GM04503 (cell line): ENCODE data around the gene UBLCP1.
"Not testable (repeated sequence)": the region's sequence is repeated elsewhere in the genome, so short reads cannot be mapped to it uniquely, and the experiment has no call there.

Source experiments
- DNase-seq: peaks from one replicate; pipeline ENCODE4 v3.0.0-alpha.2; 2012; ENCODE audit warnings: low read depth

Gene UBLCP1

GRCh38 chr5:159252195-159252594 is 10.9 kb upstream of the UBLCP1 start:
- no peak for DNase-seq

DNA sequence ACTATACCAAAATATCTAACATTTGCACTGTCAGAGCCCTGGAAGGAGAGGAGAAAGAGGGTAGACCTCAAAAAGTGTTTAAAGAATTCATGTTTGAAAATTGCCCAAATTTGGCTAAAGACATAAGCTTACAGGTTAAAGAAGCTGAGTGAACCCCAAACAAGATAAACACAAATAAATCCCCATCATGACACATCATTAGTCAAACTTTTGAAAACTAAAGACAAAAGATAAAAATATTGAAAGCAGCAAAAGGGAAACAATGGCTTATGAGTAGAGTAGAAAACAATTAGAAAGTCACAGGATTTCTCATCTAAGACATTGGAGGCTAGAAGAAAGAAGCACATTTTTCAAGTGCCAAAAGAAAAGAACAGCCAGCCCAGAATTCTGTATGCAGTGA is 6.1 kb upstream of the UBLCP1 start:
- DNase-seq: no peak

GRCh38 chr5:159257629-159258283 is 5.3 kb upstream of the UBLCP1 start:
- no peak for DNase-seq

- no peak for DNase-seq
These were observed 4.7 kb upstream of the UBLCP1 start for GRCh38 chr5:159258361-159258760.

DNA sequence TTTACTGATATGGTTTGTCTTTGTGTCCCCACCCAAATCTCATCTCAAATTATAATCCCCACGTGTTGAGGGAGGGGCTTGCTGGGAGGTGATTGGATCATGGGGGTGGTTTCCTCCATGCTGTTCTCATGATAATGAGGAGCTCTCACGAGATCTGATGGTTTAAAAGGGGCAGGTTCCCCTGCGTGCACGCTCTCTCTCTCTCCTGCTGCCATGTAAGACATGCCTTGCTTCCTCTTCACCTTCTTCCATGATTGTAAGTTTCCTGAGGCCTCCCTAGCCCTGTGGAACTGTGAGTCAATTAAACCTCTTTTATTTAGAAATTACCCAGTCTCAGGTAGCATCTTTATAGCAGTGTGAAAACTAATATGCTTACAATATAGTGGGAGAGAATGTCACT is 2.9 kb upstream of the UBLCP1 start:
- not testable (repeated sequence) for DNase-seq

DNA sequence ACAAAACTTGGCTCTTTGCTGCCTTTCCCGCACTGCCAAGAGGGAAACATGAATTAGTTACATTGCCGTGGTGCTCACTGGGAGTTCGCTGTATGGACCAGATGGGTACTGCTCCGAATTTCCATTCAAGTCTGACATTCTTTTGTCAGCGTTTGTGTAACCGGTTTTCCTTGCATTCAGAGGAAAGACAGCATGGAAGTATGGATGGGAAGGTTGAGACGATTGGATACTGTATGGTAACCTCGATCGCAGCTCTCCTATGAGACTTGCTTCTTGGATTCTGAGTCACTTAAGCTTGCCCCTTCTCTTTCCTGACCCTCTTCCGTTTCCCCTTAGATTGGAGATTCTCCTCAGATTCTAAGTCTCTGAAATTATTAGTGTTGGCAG is 625 bp upstream of the UBLCP1 start:
- DNase-seq: no peak

DNA sequence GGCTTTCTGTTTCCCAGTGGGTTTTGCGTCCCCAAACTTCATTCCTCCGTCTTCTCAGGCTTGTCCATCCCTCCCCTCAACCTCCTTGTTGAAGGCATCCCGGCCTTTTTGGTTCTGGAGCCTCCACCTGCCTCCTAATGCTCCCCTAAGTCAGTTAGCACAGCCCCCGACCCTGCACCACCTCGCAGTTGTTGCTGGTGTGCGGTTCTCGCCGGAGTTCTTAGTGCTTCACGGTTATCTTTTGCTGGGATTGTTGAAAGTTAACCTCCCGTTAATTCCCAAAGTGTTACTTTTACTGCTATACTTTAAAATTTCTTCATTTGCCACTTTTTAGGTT is 447 bp downstream of the UBLCP1 start:
- no peak for DNase-seq

DNA sequence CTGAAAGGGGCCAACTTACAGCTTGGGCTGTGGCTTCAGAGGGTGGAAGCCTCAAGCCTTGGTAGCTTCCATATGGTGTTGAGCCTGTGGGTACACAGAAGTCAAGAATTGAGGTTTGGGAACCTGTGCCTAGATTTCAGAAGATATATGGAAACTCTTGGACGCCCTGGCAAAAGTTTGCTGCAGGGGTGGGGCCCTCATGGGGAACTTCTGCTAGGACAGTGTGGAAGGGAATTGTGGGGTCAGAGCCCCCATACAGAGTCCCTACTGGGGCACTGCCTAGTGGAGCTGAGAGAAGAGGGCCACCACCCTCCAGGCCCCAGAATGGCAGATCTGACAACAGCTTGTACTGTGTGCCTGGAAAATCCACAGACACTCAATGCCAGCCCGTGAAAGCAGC is 3.7 kb downstream of the UBLCP1 start:
- not testable (repeated sequence) for DNase-seq

GRCh38 chr5:159269723-159270122 is 6.6 kb downstream of the UBLCP1 start:
- DNase-seq: no peak

- DNase-seq: no peak
These were observed 10.8 kb downstream of the UBLCP1 start for GRCh38 chr5:159273923-159274322.

DNA sequence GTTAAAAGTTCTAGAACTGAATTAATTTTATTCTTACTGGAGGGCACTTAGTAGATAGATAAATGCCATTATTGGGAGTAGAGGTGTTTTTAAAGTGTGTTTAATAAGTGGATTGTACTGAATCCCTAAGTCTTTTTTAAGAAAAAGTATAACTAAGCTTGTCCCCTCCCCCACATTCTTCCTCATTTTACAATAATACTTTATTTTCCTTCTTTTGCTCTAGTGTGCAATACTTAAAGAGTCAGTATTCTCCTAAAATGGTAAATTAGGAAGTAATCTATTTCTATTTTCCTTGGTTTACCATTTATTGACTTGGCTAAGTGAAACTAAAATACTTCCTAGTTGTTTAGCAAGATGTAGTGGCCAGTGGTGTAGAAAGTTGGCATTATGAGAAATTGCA is 11.6 kb downstream of the UBLCP1 start:
- DNase-seq: no peak

- DNase-seq: no peak
These were observed 23.4 kb downstream of the UBLCP1 start for GRCh38 chr5:159286420-159287035.

DNA sequence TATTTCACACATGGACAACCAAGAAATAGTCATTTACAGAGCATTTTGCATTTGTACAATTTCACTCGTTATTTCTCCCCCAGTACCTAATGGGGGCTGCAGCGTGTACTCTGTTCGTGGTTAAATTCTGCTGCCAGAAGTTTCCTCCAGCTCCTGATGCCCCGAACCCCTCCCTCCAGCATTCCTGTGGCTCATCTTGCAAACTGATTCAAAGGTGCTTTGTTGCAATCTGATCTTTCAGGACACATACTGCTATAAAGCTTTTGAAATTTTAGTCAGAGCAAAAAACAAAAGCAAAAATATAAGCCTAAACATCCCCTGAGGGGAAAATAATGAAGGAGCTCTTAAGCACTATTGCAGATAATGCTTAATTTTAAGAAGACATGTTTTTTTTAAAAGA is 27.7 kb downstream of the UBLCP1 start:
- no peak for DNase-seq

GRCh38 chr5:159294921-159295320 is 31.8 kb downstream of the UBLCP1 start:
- no peak for DNase-seq

- DNase-seq: not testable (repeated sequence)
These were observed 34.2 kb downstream of the UBLCP1 start for GRCh38 chr5:159297300-159297699.

- no peak for DNase-seq
These were observed 38.4 kb downstream of the UBLCP1 start for GRCh38 chr5:159301466-159301865.

- not testable (repeated sequence) for DNase-seq
These were observed 39.1 kb downstream of the UBLCP1 start for GRCh38 chr5:159301929-159302860.

DNA sequence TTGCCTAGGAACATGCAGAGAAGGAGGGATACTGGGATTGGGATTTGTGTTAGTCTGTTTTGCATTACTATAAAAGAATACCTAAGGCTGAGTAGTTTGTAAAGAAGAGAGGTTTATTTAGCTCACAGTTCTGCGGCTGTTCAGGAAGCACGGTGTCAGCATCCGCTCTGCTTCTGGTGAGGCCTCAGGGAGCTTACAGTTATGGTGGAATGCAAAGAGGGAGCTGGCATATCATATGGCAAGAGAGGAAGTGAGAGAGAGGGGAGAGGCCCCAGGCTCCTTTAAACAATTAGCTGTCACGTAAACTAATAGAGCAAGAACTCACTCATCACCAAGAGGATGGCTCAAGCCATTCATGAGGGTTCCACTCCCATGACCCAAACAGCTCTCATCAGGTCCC is 40.2 kb downstream of the UBLCP1 start:
- DNase-seq: no peak

- DNase-seq: no peak
These were observed 42.0 kb downstream of the UBLCP1 start for GRCh38 chr5:159304961-159305595.

- DNase-seq: no peak
These were observed 46.8 kb downstream of the UBLCP1 start for GRCh38 chr5:159309689-159310433.

DNA sequence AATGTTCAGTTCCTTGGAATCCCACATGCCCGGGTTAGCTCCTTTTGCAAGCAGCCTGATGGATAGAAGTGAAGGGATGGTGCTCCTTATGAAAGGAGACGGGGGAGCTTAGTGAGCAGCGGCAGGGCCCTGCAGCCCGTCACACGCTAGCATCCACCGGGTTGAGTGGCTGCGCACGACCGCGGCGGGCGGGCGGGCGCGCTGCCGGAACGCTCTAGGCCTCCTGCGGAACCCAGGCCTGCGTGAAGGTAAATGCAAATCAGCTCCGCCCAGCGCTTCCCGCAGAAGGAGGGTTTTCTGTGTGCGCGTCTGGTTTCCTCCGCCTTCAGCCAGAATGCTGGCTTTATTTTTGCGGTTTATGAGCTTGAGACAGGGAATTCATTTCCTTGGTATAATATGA is 47.4 kb downstream of the UBLCP1 start:
- DNase-seq: no peak

GRCh38 chr5:159311063-159311462 is 48.0 kb downstream of the UBLCP1 start:
- DNase-seq: no peak
